ENCODE measurements around the gene IRX3.
A peak's percentile ranks its signal among the peaks of the same experiment; 100 is the strongest.

The IRX3 gene

DNA sequence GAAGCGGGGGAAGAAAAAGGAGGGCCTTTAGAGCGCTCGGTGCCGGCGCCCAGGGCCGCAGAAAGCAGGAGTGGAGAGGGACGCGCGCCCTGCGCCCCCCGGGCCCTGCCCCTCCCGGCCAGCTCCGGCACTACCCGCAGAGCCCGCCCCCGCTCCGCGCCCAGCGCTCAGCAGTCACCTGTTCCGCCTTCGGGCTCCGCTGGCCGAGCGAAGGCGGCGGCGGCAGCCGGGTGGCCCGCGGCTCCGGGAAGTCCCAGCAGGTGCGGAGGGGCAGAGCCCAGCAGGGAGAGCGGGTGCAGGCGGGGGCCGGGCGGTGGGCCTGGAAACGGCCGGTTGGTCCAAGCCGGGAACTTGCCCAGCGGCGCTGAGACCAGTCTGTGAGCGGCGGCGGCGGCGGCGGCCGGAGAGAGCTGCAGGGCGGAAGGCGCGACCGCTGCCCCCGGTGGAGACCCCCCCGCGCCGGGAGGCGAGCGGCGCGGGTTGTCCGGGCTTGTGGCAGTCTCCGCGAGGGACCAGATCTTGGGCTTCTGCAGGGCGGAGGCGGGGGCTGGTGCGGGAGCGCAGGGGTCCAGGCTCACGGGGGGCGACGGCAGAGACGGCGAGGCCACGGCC is 2.2 kb downstream of the IRX3 start:
- Histone ChIP-seq H3K27ac (ENCODE audit: low read depth, low read length) (no peak overlapping the region), H3K9me3 (ENCODE audit: control insufficient read depth, insufficient read depth, low read length) (no peaks in the 10 kb centered on the region), H3K4me1 (ENCODE audit: control insufficient read depth, insufficient read depth, low read length) (peaks cover 24% of the 10 kb centered on the region), H3K36me3 (ENCODE audit: control insufficient read depth, insufficient read depth, low read length) (no peaks in the 10 kb centered on the region), H3K9ac (ENCODE audit: low read depth, low read length) (no peak overlapping the region), H3K4me3 (ENCODE audit: low read depth, low read length) (peak overlapping the region; percentile 86), H3K27me3 (ENCODE audit: control insufficient read depth, insufficient read depth, low read length) (peaks cover 88% of the 10 kb centered on the region)

DNA sequence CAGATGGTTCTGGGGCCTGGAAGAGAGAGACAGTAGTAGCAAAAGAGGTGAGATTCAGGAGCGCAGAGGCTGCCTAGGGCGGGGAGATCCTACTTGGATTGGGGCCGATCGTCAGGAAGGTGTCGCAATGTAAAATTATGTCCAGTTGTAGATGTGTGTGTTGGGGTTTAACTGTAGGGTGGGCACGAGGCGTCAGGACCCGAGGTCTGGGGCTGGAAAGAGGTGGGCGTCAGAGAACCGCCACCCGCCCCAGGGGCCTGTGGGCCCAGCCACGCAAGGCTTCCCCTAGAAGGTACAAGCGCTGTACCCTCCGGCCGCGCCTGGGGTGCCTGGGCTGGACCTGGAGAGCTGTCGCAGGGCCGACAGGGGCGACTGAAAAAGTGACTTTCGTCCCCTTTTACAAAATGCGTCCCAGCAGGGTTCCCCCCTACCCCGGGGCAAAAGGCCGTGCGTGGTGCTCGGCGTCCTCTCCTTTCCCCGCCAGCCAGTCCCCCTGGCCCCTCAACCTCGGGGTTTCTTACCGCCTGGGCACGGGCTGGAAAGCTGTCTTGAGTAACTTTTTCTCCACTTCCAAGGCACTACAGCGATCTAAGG is 2.8 kb downstream of the IRX3 start:
- H3K36me3 ChIP-seq (ENCODE audit: control insufficient read depth, insufficient read depth, low read length) = no peaks in the 10 kb centered on the region
- peaks cover 21% of the 10 kb centered on the region; the same call in 1 of the 2 replicates for H3K4me1 ChIP-seq (ENCODE audit: control insufficient read depth, insufficient read depth, low read length)
- peak overlapping the region; percentile 86 for H3K4me3 ChIP-seq (ENCODE audit: low read depth, low read length)
- H3K9me3 ChIP-seq (ENCODE audit: control insufficient read depth, insufficient read depth, low read length) = no peaks in the 10 kb centered on the region
- H3K27ac ChIP-seq (ENCODE audit: low read depth, low read length) = no peak overlapping the region
- no peak overlapping the region for H3K9ac ChIP-seq (ENCODE audit: low read depth, low read length)
- H3K27me3 ChIP-seq (ENCODE audit: control insufficient read depth, insufficient read depth, low read length) = peaks cover 86% of the 10 kb centered on the region

DNA sequence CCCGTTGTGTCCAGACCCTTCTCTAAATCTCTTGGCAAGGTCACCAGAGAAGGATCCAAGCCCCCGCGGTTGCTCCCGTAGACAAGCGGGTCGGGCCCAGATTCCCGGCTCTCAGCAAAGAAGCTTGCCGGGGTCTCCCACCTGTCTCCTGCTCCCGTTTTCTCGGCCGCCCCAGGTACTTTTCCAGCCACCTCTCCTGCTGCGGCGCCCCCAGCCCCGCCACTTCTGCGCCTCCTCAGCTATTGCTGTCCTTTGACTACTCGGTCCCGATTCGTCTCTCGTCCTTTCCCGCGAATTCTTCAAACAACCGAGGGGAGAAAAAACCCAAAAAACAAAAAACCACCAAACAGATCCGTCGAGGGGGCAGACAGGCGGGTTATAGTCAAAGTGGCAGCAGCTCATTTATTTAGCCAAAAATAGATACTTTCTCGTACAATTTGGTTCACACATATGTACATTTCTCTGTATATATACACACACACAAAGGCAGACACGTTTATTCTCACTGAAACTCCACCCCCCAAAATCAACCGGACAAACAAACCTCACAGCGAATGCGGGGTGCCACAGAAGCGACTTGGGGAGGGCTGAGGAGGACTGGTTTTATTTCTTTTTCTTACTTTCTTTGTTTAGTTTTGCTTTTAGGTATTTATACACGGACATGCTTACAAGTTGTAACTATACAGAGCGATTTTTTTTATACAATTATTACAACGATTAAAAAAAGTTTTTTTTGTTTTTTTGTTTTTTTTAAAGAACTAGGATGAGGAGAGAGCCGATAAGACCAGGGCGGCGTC is 3.5 kb downstream of the IRX3 start:
- Histone ChIP-seq H3K27me3 (ENCODE audit: control insufficient read depth, insufficient read depth, low read length) (peaks cover 85% of the 10 kb centered on the region), H3K9ac (ENCODE audit: low read depth, low read length) (no peak overlapping the region), H3K4me1 (ENCODE audit: control insufficient read depth, insufficient read depth, low read length) (peaks cover 18% of the 10 kb centered on the region; the same call in 1 of the 2 replicates), H3K27ac (ENCODE audit: low read depth, low read length) (no peak overlapping the region), H3K9me3 (ENCODE audit: control insufficient read depth, insufficient read depth, low read length) (no peaks in the 10 kb centered on the region), H3K4me3 (ENCODE audit: low read depth, low read length) (peak overlapping the region; percentile 86), H3K36me3 (ENCODE audit: control insufficient read depth, insufficient read depth, low read length) (no peaks in the 10 kb centered on the region)

DNA sequence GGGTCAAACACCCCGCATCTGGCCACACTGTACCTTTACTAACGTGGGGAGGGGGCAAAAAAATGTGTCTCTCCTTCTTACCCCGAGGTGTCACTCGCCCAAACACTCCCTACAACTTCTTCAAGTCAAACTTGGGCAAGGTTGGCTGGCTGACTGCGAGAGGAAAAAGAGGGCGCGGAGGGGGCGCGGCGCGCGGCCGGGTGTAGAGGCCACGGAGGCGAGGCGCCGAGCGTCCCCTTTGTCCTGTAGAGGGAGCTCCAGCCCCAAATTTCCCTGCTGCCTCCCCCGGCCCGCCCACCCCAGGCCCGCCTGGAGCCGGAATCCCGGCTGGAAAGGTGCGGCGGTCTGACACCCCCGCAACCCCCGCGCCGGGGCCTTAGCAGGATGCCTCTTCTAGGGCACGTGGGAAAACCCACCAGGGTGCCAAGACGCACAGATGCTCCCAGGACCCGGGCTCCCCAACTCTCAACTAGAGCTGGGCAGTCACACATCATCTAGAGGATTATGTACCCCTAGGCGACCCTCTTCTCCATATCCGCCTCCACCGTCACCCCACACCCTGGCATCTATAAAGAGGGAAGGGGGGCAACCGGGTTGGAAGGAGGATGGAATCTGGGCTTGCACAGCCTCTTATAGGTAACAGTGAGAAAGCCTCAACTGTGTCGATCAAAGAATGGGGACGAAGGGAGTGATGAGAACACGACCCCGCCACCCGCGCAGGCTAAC is 4.2 kb downstream of the IRX3 start:
- H3K27me3 ChIP-seq (ENCODE audit: control insufficient read depth, insufficient read depth, low read length) = peaks cover 77% of the 10 kb centered on the region
- peak overlapping the region; percentile 66 for H3K4me3 ChIP-seq (ENCODE audit: low read depth, low read length)
- no peaks in the 10 kb centered on the region for H3K9me3 ChIP-seq (ENCODE audit: control insufficient read depth, insufficient read depth, low read length)
- H3K9ac ChIP-seq (ENCODE audit: low read depth, low read length) = no peak overlapping the region
- H3K27ac ChIP-seq (ENCODE audit: low read depth, low read length) = no peak overlapping the region
- no peaks in the 10 kb centered on the region for H3K36me3 ChIP-seq (ENCODE audit: control insufficient read depth, insufficient read depth, low read length)
- H3K4me1 ChIP-seq (ENCODE audit: control insufficient read depth, insufficient read depth, low read length) = peaks cover 18% of the 10 kb centered on the region; the same call in 1 of the 2 replicates

DNA sequence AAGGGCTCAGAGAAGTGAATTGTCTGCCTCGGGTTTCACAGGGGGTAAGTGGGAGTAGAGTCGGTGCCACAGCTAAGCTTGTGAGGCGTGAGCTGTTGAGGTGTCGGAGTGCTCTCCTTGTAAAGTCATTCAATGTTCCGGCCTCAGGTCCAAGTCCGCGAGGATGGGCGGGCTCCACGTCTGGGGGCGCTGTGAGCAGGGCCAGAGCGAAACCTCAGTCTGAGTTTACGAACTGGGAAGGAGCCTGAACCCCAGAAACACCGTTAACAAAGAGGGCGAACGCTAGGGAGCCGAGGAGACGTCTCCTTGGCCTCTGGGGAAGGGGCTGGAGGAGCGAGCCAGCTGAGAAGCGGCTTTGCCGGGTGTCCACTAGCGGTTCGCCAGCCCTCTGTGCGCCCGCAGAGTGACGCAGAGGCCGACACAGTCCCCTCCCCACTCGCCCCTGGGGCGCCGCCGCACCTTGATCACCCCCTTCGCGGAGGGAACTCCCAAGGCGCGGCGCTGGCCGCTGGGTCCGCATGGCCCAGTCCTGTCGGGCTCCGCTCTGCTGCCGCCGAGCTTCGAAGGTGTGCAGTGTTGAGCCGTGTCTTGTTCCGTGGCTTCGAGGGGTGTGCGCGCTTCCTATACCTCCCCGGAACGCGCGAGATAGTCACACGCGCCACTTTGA is 4.9 kb downstream of the IRX3 start:
- Histone ChIP-seq H3K4me3 (ENCODE audit: low read depth, low read length) (peak overlapping the region; percentile 66), H3K4me1 (ENCODE audit: control insufficient read depth, insufficient read depth, low read length) (peaks cover 18% of the 10 kb centered on the region; the same call in 1 of the 2 replicates), H3K27ac (ENCODE audit: low read depth, low read length) (no peak overlapping the region), H3K9me3 (ENCODE audit: control insufficient read depth, insufficient read depth, low read length) (no peaks in the 10 kb centered on the region), H3K36me3 (ENCODE audit: control insufficient read depth, insufficient read depth, low read length) (no peaks in the 10 kb centered on the region), H3K9ac (ENCODE audit: low read depth, low read length) (no peak overlapping the region), H3K27me3 (ENCODE audit: control insufficient read depth, insufficient read depth, low read length) (peaks cover 75% of the 10 kb centered on the region)

DNA sequence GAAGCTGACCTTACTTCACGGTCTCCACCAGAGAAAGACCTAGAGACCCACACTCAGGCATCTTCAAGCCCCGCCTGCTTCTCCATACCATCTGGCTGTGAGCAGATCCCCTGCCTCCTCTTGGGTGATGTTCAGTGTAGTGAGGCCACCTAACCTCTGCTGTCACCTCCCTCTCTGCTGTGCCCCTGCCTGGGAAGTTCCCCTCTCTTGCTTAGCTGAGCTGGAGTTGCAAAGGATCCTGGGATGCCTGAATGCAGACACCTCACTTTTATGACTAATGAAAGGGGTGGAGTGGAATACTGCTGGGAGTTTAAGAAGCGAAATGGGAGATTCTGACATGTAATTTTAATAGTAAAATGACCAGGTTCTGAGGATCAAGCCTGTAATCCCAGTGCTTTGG is 5.8 kb downstream of the IRX3 start:
- H3K4me1 ChIP-seq (ENCODE audit: control insufficient read depth, insufficient read depth, low read length) = peaks cover 18% of the 10 kb centered on the region; the same call in 1 of the 2 replicates
- H3K27ac ChIP-seq (ENCODE audit: low read depth, low read length) = no peak overlapping the region
- no peak overlapping the region for H3K9ac ChIP-seq (ENCODE audit: low read depth, low read length)
- peaks cover 74% of the 10 kb centered on the region for H3K27me3 ChIP-seq (ENCODE audit: control insufficient read depth, insufficient read depth, low read length)
- H3K36me3 ChIP-seq (ENCODE audit: control insufficient read depth, insufficient read depth, low read length) = no peaks in the 10 kb centered on the region
- no peak overlapping the region for H3K4me3 ChIP-seq (ENCODE audit: low read depth, low read length)
- H3K9me3 ChIP-seq (ENCODE audit: control insufficient read depth, insufficient read depth, low read length) = no peaks in the 10 kb centered on the region

DNA sequence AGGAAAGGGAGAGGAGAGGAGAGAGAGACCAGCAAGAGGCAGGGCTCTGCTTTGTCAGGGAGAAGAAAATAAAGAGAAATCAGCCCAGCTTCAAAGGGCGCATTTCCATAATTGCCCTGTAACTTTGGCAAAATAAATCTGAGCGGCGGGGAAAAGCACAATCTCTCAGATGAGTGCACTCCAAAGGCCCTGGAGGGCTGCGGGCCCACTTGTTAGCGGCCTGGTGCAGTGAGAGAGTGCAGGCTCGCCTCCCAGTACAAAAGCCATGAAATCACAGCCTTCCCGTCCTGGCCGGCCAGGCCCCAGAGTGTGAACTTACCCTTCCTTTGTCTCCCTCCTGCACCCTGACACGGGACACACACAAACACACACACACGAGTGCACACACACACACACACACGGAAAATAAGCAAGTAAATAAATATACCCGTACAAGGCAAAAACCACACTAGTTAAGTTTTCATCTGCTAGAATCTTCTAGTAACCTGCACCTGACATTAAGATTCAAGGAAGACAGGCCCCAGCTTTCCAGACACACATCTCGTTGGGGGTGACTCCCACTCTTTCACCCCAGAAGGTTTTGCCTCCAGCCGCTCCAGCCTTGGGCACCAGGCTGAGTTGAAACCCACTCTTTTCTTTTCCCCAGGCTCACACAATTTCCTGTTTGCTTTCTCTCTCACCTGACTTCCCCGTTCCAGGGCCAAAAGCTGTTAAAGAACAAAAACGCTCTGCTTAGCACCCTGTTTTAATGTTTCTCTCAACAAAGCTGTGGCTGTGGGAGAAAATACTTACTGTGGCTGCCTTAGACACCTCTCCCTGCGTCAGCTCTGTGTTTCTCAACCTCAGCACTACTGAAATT is 8.5 kb downstream of the IRX3 start:
- no peak overlapping the region; the same call in 1 of the 2 replicates for H3K9ac ChIP-seq (ENCODE audit: low read depth, low read length)
- H3K4me1 ChIP-seq (ENCODE audit: control insufficient read depth, insufficient read depth, low read length) = peaks cover 7% of the 10 kb centered on the region; the same call in 1 of the 2 replicates
- no peaks in the 10 kb centered on the region for H3K36me3 ChIP-seq (ENCODE audit: control insufficient read depth, insufficient read depth, low read length)
- H3K4me3 ChIP-seq (ENCODE audit: low read depth, low read length) = no peak overlapping the region
- peaks cover 47% of the 10 kb centered on the region for H3K27me3 ChIP-seq (ENCODE audit: control insufficient read depth, insufficient read depth, low read length)
- no peak overlapping the region for H3K27ac ChIP-seq (ENCODE audit: low read depth, low read length)
- H3K9me3 ChIP-seq (ENCODE audit: control insufficient read depth, insufficient read depth, low read length) = no peaks in the 10 kb centered on the region

DNA sequence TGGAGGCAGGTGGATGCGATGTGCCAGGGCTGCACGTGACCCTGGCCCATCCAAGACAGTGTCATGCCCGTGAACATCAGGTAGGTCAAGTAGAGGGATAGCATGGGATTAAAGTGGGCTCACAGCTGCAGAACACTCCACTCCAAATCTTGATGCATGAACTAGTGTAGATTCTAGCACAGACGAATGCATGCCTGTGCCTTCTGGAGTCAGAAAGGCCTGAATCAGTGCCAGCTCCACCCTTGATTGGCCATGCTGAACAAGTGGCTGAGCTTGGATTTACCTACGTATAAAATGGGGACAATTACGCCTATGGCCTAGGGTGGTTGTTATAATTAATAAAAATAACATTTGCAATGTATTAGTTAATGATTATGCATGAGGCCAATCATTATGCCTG is 10.6 kb downstream of the IRX3 start:
- Histone ChIP-seq H3K9me3 (ENCODE audit: control insufficient read depth, insufficient read depth, low read length) (no peaks in the 10 kb centered on the region), H3K4me3 (ENCODE audit: low read depth, low read length) (no peak overlapping the region), H3K36me3 (ENCODE audit: control insufficient read depth, insufficient read depth, low read length) (no peaks in the 10 kb centered on the region), H3K27ac (ENCODE audit: low read depth, low read length) (no peak overlapping the region), H3K4me1 (ENCODE audit: control insufficient read depth, insufficient read depth, low read length) (no peaks in the 10 kb centered on the region), H3K27me3 (ENCODE audit: control insufficient read depth, insufficient read depth, low read length) (peaks cover 26% of the 10 kb centered on the region), H3K9ac (ENCODE audit: low read depth, low read length) (no peak overlapping the region)

DNA sequence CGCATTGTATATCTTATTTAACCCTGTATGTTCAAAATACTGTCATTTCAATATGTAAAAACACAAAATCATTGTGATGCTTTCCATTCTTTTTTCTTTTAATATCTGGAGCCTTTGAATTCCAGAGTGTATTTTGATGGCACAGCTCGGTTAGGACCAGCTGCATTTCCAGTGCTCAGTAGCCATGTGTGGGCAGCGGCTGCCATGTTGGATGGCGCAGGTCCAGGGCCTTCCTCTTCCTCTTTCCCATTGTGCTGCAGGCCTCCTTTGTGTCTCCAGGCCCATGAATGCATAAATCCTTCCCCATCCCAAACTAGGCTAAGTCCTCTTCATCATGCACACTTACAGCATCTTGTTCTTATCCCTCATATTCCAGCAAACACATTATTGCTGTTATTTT is 13.0 kb downstream of the IRX3 start:
- H3K9me3 ChIP-seq (ENCODE audit: control insufficient read depth, insufficient read depth, low read length) = no peaks in the 10 kb centered on the region
- no peak overlapping the region for H3K27ac ChIP-seq (ENCODE audit: low read depth, low read length)
- no peaks in the 10 kb centered on the region for H3K4me1 ChIP-seq (ENCODE audit: control insufficient read depth, insufficient read depth, low read length)

DNA sequence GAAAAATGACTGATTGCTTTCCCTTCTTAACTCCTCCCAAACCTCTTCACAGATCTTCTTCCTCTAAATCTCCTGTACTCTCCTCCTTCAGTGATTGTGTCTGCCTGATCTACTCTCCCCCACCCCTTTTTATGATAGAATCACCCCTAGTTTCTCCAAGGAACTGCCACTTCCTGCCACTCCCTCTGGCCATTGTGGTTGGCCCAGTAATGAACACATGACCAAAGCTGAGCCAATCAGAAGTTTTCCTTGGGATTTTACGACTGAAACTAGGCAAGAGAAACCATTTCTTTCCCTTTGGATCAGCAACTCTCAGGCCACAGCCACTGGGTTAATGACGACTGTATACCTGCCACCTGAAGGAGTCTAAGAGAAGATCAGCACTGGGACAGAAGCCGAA is 15.9 kb downstream of the IRX3 start:
- H3K4me3 ChIP-seq (ENCODE audit: low read depth, low read length) = no peak overlapping the region
- no peak overlapping the region for H3K27ac ChIP-seq (ENCODE audit: low read depth, low read length)
- no peaks in the 10 kb centered on the region for H3K36me3 ChIP-seq (ENCODE audit: control insufficient read depth, insufficient read depth, low read length)
- no peaks in the 10 kb centered on the region for H3K27me3 ChIP-seq (ENCODE audit: control insufficient read depth, insufficient read depth, low read length)
- H3K9ac ChIP-seq (ENCODE audit: low read depth, low read length) = no peak overlapping the region
- H3K9me3 ChIP-seq (ENCODE audit: control insufficient read depth, insufficient read depth, low read length) = no peaks in the 10 kb centered on the region
- H3K4me1 ChIP-seq (ENCODE audit: control insufficient read depth, insufficient read depth, low read length) = no peaks in the 10 kb centered on the region

More for the DNA sequence above, 13.0 kb downstream of the IRX3 start:
- Histone ChIP-seq H3K36me3 (ENCODE audit: control insufficient read depth, insufficient read depth, low read length) (no peaks in the 10 kb centered on the region), H3K9ac (ENCODE audit: low read depth, low read length) (no peak overlapping the region), H3K27me3 (ENCODE audit: control insufficient read depth, insufficient read depth, low read length) (peaks cover 4% of the 10 kb centered on the region), H3K4me3 (ENCODE audit: low read depth, low read length) (no peak overlapping the region)
